Colon (tissue), 2 donors: ENCODE data around the gene MMP15.

Source experiments
- FAIRE-seq: peaks from 2 replicates; lab custom pipeline; 2012; peaks lifted over from hg19 to GRCh38; lab: Jason Lieb, UNC
- donor health status: control.
- donor health status: control.

The MMP15 gene

DNA sequence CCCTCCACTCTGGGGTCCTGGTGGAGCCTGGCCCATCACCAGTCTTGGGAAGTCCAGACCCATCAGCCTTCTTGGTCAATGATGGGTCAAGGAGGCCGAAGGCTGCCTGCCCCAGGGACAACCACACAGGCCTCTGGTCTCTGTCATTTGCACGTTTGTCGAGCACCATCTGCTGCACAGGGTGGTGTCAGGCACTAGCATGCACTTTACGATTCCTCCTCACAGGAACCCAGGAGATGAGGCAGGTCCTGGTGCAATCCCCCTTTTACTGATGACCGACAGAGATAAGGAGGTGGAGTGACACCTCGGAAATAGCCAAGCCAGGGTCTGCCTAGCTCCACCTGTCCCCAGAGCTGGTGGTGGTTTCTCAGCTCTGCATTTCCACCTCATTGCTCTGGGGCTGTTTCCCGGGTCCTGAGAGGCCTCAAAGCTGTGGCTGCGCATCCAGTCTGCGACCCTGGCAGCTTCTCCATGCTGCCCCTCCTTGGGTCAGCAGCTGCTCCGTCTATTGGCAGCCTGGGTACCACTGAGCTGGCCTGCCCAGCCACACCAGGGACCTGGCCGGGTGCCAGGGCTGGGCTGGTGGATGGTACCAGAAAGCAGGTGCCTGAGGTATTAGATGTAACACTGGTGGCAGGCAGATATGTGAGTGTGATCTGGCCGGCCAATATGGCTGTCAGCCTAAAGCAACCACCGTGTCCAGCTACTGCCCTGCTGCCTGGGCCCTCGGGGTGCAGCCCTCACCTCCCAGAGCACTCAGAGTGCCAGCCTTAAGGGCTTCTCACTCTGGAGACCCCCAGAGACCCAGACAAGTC lies 10.0 kb downstream of the MMP15 start:
- FAIRE-seq, result no peak

- no peak for FAIRE-seq
Measured at GRCh38 chr16:58036943-58037342, 11.4 kb downstream of the MMP15 start.

- no peak for FAIRE-seq
Measured at GRCh38 chr16:58037365-58038057, 12.0 kb downstream of the MMP15 start.

DNA sequence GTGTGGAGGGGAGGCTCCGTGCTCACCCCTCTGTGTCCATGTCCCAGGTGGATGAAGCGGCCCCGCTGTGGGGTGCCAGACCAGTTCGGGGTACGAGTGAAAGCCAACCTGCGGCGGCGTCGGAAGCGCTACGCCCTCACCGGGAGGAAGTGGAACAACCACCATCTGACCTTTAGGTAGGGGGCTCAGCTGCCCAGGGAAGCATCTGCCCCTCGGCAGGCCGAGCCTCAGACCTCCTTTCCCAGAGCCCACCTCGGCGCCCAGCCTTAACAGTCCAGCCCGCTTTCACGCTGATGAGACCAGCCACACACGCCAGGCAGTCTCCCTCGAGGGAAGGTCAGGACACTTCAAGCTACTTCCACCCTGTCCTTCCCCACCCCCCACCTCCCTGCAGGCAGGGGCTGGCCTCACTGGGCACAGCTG lies 12.7 kb downstream of the MMP15 start:
- FAIRE-seq, result no peak

DNA sequence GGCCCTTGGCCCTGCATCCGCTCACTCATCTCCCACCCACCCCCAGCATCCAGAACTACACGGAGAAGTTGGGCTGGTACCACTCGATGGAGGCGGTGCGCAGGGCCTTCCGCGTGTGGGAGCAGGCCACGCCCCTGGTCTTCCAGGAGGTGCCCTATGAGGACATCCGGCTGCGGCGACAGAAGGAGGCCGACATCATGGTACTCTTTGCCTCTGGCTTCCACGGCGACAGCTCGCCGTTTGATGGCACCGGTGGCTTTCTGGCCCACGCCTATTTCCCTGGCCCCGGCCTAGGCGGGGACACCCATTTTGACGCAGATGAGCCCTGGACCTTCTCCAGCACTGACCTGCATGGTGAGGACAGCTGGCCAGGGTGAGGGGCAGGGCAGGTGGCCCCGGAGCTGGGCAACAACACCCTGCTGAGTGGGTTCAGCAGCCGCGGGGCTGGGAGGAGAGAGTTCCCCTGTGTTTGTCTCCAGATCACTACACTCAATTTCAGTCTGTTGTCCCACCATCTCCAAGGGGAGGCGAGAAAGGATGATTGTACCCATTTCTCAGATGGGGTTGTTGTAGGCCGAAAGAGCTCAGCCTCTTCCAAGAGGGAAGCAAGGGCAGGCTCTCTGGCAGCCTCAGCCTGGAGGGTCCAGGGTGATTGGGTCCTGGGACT lies 14.4 kb downstream of the MMP15 start:
- FAIRE-seq, result no peak

GRCh38 chr16:58040496-58040846 lies 14.9 kb downstream of the MMP15 start:
- FAIRE-seq, result no peak

- no peak for FAIRE-seq
Measured at GRCh38 chr16:58040945-58041627, 15.5 kb downstream of the MMP15 start.

DNA sequence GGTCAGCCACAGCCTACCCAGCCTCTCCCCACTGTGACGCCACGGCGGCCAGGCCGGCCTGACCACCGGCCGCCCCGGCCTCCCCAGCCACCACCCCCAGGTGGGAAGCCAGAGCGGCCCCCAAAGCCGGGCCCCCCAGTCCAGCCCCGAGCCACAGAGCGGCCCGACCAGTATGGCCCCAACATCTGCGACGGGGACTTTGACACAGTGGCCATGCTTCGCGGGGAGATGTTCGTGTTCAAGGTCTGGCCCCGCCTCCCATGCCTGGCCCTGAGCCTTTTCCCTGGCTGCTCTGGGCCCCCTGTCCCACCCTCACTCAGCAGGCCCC lies 16.0 kb downstream of the MMP15 start:
- FAIRE-seq, result no peak

- no peak for FAIRE-seq
Measured at GRCh38 chr16:58042001-58042885, 16.7 kb downstream of the MMP15 start.

GRCh38 chr16:58042886-58043515 lies 17.4 kb downstream of the MMP15 start:
- FAIRE-seq, result no peak

GRCh38 chr16:58043571-58044155 lies 18.1 kb downstream of the MMP15 start:
- FAIRE-seq, result no peak

GRCh38 chr16:58044266-58045019 lies 18.9 kb downstream of the MMP15 start:
- no peak for FAIRE-seq

DNA sequence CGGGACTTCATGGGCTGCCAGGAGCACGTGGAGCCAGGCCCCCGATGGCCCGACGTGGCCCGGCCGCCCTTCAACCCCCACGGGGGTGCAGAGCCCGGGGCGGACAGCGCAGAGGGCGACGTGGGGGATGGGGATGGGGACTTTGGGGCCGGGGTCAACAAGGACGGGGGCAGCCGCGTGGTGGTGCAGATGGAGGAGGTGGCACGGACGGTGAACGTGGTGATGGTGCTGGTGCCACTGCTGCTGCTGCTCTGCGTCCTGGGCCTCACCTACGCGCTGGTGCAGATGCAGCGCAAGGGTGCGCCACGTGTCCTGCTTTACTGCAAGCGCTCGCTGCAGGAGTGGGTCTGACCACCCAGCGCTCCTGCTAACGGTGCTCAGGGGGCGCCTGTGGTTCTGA lies 19.5 kb downstream of the MMP15 start:
- no peak for FAIRE-seq

- no peak for FAIRE-seq
Measured at GRCh38 chr16:58046054-58046881, 20.7 kb downstream of the MMP15 start.

- no peak for FAIRE-seq
Measured at GRCh38 chr16:58046936-58047335, 21.4 kb downstream of the MMP15 start.

GRCh38 chr16:58047557-58048348 lies 22.2 kb downstream of the MMP15 start:
- no peak for FAIRE-seq

DNA sequence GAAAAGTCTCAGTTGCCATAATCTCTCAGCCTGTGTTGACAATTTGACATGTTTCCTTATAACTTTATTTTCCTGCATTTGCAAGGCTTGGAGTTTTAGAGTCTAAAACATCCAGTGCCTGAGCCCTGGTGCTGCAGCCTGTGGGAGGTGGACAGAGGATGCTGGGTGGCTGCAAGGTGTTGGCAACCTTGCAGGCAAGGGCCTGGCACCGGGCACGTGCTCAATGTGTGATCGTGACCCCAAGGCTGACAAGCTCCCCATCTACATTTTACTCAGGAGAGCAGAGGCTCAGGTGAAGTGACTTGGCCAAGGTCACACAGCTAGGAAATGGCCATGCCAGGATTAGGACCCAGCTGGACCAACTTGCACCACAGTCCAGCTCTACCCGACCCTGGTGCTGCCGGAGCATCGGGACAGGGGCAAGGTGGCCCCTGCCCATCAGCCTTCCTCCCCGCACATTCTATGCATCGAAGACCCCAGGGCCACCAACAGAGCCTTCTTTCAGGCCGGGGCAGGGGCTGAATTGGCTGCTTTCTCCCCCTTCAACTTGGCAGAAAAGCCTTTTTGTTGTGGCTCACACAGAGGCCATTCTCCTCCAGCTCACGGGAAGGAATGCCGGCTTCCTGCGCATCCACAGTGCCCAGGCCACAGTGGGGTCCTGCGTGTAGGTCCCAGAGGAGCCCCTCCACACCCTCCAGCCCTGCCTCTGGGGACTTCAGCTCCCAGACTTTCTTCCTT lies 23.1 kb downstream of the MMP15 start:
- no peak for FAIRE-seq
